Hypothalamus (tissue), 51 donors: Measurements from ENCODE around the gene ADARB1.

Experiments
- DNase-seq, 51 donors: peaks; one replicate each; lab custom pipeline; 2025; lab: John Stamatoyannopoulos, UW

The ADARB1 gene

DNA sequence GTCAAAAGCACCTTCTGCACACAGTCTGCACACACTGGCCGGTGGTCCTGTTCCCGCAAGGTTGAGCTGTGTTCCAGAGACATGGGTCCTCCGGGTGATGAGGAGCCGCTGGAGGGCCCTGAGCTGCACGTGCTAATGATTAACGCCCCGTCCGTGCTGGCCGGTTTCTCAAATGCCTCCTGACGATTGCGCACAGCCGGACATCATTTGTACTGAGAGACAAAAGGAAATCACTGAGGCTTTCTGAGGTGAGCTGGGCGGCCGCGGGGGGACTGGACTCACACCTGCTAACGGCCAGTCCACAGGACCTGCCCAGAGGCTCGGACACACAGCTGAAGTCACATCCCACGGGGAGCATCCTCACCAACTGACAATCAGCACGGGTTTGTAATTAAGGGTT lies 184.1 kb downstream of the ADARB1 start:
- DNase-seq, result no peak

DNA sequence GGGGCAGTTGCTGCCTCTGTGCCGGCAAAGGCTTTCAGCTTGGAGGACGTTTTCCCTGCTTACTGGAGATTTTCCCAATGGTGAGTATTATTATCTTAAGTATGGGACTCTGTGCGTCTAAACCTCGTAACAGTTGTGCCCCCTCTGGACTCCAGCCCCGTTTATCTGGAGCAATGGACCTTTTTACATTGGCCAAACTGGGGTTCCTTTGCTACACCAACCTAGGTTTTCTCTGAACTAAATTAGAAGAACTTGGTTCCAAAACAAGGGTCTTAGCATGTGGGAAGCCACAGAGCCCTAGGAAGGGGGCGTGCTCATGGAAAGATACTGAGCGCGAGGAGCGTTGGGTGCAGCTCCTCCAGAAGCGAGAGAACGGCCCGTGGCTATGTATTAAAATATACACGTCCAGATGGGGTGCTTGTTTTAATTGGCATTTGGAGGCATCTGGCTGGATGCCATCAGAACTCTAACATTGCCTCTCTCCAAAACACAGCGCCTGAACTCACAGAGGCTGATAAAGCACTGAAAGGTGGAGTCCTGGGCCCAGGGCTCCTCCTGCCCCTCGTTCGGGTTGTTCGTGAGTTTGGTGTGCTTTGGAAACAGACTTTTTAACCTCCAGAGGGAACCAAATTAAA lies 184.9 kb downstream of the ADARB1 start:
- DNase-seq, result no peak

GRCh38 chr21:45260191-45260825 lies 185.9 kb downstream of the ADARB1 start:
- no peak for DNase-seq

- DNase-seq, result no peak
Measured at GRCh38 chr21:45261093-45261492, 186.7 kb downstream of the ADARB1 start.

DNA sequence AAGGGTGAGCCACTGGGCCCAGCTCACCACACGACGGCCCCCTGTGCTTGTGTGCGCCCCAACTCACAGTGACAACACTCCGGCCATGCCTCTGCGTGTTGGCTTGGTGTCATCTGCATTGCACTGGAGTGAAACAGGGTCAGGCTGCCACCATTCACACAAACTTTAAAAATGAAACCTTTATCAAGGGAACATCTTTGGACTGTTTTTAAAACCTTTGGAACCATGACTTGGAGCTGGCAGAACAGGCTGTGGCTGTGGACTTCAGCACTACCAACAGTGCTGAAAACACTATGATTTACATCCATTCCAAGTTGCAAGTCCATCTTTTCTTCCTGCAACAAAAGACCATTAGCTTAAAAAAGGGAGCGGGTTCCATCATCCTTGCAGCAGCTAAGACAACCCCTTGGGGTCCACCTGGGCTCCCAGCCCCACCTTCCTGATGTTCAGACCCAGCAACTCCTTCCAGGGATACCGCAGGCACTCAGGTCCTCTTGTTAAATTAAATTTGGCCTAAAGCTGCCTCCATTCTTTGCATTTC lies 187.7 kb downstream of the ADARB1 start:
- no peak for DNase-seq

- DNase-seq, result no peak
Measured at GRCh38 chr21:45262616-45263015, 188.2 kb downstream of the ADARB1 start.

- DNase-seq, result no peak
Measured at GRCh38 chr21:45263534-45263933, 189.2 kb downstream of the ADARB1 start.

DNA sequence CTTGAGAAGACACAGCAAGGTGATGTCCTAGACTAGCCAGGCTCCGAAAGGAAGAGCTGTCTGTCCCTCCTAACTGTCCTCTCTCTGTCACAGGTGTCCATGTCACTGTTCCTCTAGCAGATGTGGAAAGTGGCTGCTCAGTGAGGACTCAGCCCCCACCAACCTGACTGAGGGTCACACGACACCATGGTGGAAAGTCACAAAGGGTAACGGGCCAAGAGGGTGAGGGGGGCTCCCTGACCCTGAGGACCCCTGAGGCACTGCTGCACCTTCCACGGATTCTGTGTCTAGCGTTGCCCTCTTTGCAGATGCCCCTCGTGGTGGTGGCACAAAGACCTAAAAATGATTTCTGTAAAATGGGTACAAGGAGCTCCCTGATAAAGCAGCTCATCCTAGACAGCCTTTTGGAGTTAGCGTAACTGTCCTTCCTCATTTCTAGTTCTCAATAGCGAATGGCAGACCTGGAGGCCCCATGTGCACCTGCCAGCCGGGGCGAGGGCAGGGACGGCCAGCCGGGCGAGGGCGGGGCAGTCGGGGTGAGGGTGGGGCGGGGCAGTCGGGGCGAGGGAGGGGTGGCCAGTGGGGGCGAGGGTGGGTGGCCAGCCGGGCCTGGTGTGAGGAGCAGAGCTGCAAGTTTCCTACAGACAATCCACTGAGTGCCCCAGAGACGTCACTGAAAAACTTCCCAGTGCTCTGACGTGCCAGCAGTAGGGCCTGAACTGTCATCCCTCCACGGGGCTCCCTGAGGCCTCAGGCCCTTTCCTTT lies 189.9 kb downstream of the ADARB1 start:
- DNase-seq, result no peak

DNA sequence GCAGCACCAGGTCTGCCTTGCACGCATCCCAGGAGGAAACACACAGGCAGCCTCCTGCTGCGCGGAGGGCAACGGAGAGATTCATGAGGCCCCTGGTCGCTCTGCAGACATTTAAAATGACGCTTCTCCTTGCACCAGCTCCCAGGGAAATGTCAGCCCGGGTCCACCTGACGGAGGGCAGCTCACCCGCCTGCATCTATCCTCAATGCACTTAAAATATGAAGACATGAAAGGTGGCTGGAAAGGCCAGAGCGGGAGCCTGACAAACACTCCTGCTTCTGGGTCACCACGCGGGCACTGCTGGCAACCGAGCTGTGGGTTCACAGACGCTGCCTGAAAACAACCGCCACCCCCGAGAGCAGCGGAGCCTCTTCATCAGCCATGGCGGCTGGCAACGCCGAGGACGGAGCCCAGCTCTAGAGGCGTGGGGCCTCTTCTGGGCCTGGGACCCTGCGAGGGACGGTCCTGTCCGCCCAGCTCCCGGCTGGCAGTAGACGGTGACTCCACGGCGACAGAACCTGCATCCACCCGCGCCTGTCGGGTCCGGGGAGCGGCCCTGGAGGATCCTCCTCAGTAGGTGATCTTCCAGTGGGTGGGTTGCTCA lies 190.6 kb downstream of the ADARB1 start:
- DNase-seq, result no peak

DNA sequence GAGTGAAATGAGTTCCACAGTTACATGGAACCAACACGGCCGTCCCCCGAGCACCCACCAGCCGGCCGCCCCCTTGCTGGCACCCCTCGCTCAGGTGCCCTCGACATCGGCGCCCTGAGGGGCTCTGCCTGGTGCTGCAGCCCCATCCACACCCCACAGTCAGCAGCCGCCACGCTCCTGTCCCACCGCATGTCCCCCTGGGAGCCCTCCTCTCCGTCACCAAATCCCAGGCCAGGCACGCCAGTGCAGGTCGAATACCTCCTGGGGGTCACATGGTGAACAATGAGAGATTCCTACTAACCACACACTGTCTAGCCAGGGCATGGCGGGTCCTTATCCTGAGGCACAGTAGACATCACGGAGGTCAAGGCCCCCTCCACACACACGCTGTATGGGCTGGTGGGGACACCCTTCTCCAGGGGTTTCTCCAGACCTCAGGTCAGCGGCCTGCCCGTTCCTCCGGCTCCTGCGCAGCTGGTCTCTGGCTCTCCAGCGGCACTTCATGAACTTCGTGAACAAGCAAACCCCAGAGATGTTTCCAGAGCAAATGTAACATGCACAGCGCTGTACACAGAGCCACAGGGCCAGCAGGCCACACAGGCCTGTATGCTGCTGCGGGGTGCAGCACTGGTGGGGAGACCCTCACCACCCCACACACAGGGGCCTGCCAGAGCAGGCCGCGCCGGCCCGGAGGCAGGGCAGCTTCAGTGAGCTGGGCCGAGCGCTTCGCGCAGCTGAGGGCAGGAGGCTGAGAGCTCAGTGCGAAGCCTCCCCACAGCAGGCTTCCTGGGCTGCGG lies 191.5 kb downstream of the ADARB1 start:
- DNase-seq, result no peak

DNA sequence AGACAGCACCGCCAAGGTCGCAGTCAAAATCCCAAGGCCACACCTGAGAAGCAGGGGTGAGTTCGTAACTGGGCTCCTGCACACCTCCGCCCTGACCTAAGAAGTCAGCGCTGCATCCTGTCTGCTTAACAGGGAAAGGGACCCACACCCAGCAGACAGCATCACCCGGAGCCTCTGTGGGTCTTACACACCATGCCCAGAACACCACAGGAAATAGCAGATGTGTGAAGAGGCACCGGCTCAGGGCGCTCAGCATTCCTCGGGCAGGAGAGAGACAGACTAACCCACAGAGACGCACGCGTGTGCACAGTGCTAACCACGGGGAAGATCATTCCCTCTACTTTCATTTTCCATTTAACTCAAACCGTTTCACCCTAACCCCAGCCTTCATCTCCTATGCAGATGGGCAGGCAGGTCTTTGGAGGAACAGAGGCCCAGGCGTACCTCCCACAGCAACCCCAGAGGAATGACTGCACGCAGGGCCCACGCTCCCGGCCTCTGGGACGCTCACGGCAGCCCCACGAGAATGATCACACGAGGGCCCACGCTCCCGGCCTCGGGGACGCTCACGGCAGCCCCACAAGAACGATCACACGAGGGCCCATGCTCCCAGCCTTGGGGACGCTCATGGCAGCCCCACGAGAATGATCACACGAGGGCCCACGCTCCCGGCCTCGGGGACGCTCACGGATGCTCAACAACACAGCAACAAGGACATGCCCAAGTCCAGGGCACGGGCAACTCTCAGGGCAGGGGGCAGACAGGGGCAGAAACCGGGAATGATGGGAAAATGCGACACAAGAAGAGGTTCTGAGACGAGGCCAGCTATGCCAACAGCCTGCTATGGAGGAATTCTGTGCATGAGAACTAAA lies 192.4 kb downstream of the ADARB1 start:
- no peak for DNase-seq

DNA sequence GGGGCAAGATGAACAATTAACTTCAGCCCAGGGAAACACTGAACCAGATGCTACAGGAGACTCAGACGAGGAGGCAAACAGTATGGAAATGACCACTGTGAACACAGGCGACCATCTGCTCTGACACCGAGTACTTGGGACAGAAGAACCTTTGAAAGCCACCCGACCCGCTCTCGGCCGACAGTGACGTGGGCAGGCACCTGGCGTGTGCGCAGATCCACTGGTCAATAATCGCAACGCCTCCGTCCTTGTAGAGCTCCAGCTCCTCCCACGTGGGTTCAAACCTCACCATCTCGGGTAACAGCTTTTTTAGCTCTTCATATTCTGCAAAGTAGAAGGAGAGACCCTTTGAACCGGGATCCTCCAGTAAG lies 193.0 kb downstream of the ADARB1 start:
- DNase-seq, result no peak

GRCh38 chr21:45269861-45270260 lies 195.5 kb downstream of the ADARB1 start:
- DNase-seq, result no peak

GRCh38 chr21:45270306-45270821 lies 196.0 kb downstream of the ADARB1 start:
- no peak for DNase-seq
